Measurements from ENCODE around the gene TRIM2.

TRIM2 gene

DNA sequence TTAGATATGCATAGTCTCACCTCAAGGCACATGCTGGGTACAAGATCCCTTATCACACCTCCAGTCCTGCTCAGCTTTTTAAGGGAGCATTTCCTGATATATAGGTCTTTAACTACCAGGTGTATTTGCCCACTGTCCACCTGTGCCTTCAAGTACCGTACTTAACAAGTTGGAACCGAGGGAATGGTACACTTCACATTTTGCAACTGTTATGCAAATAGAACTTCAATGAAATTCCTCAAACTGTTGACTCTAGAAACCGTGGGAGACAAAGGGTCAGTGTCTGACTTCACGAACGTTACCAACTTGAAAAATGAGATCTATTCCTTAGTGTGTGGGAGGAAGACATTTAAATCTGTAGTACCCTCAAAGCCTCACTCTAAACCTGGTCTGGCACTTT is 5.2 kb downstream of the TRIM2 start:
- TF ChIP-seq, protein P1, sequence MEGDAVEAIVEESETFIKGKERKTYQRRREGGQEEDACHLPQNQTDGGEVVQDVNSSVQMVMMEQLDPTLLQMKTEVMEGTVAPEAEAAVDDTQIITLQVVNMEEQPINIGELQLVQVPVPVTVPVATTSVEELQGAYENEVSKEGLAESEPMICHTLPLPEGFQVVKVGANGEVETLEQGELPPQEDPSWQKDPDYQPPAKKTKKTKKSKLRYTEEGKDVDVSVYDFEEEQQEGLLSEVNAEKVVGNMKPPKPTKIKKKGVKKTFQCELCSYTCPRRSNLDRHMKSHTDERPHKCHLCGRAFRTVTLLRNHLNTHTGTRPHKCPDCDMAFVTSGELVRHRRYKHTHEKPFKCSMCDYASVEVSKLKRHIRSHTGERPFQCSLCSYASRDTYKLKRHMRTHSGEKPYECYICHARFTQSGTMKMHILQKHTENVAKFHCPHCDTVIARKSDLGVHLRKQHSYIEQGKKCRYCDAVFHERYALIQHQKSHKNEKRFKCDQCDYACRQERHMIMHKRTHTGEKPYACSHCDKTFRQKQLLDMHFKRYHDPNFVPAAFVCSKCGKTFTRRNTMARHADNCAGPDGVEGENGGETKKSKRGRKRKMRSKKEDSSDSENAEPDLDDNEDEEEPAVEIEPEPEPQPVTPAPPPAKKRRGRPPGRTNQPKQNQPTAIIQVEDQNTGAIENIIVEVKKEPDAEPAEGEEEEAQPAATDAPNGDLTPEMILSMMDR (IDR thresholded peaks at IDR 0.05; ENCODE audit: low read depth, low read length), result no peak
- DNase-seq (ENCODE audit: low read depth, low spot score), result no peak
- no peak overlapping the region for H3K4me3 ChIP-seq (ENCODE audit: low read depth, low read length)
- in situ Hi-C loops (cut with HindIII; ENCODE audit: low sequenced_read_pairs), result no loop called here

DNA sequence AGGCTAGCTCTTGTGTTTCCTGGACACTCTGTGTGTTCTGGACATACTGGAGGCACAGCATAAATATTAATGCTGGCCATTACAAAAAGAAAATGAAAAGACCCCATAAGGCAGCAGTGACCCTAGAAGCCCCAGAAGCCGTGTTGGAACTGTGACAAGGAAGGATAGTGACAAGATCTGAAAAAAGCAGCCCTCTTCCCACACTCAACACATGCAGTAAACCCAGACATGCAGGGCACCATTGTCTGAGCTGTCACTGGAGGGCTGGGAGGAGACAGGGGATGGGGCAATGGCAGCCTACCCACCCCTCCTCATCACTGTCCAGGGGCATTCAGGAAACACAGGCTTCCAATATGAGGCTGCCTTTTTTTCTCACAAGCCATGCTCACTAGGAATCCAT is 6.5 kb downstream of the TRIM2 start:
- in situ Hi-C loops (cut with HindIII; ENCODE audit: low sequenced_read_pairs), result no loop called here

DNA sequence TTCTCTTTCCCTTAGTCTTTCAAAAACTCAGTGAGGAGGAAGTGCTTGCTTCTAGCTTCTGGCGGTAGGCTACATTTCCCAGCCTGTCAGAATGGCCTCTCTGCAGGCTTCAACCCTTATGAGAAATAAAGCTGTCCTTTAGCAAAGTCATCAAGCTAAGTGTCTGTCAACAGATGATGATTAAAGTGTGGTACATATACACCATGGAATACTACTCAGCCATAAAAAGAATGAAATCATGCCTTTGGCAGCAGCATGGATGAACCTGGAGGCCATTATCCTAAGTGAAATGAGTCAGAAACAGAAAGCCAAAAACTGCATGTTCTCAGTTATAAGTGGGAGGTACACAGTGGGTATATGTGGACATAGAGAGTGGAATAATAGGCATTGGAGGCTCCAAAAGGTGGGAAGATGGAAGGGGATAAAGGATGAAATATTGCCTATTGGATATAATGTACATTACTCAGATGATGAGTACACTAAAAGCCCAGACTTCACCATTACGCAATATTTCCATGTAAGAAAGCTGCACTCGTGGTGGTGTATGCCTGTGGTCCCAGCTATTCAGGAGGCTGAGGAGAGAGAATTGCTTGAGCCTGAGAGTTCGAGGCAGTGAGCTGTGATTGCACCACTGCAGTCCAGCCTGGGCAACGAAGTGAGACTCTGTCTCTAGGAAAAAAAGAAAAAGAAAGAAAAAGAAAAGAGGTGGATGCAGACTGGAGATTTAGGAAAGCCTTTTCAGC is 7.9 kb downstream of the TRIM2 start:
- peak; percentile 40 for DNase-seq (ENCODE audit: low read depth, low spot score)
- in situ Hi-C loops (cut with HindIII; ENCODE audit: low sequenced_read_pairs), result no loop called here
- TF ChIP-seq, protein P1 (IDR thresholded peaks at IDR 0.05; ENCODE audit: low read depth, low read length), result no peak

More for the DNA sequence above, 6.5 kb downstream of the TRIM2 start:
- TF ChIP-seq, protein P1 (IDR thresholded peaks at IDR 0.05; ENCODE audit: low read depth, low read length), result no peak
- no peak overlapping the region for H3K4me3 ChIP-seq (ENCODE audit: low read depth, low read length)
- DNase-seq (ENCODE audit: low read depth, low spot score), result no peak

DNA sequence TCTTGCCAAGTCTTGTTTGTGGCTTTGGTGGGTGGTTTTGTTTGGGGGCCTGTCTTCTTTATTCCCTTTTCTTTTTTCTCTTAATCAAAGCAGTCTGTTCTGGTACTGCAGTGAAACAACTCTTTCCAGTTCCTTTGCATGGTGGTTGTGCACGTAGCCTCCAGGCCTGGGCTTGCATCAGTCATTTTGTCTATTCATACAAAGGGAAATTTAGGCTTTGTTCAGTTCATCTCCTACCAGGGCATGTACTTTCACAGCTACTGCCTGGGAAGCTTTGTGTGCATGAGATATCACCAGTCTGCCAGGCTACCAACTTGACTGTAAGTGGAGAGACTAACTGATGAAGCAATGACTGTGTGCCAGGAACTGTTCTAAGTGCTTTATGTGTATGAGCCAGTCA is 8.5 kb downstream of the TRIM2 start:
- TF ChIP-seq, protein P1 (IDR thresholded peaks at IDR 0.05; ENCODE audit: low read depth, low read length), result no peak
- in situ Hi-C loops (cut with HindIII; ENCODE audit: low sequenced_read_pairs), result no loop called here
- H3K4me3 ChIP-seq (ENCODE audit: low read depth, low read length), result no peak overlapping the region
- DNase-seq (ENCODE audit: low read depth, low spot score), result no peak

More for the DNA sequence above, 7.9 kb downstream of the TRIM2 start:
- no peak overlapping the region for H3K4me3 ChIP-seq (ENCODE audit: low read depth, low read length)

DNA sequence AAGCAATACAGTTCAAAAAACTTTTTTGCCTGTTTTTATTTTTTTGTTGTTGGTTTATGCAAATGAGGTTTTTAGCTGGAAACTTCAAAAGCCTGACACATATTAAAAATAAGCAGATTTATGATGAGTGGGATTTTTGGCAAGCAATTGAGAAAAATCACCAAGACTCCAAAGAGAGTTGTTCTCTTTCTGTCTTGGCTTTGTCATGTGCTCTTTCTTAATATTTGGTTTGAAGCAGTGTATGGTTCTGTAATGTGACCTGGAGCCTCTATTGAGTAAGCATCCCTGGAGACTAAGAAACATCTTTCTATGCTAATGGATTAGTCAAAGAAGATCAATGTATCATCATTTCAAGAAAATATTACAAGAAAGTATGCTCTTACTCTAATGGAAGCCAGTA is 11.7 kb downstream of the TRIM2 start:
- in situ Hi-C loops (cut with HindIII; ENCODE audit: low sequenced_read_pairs), result no loop called here
- TF ChIP-seq, protein P1 (IDR thresholded peaks at IDR 0.05; ENCODE audit: low read depth, low read length), result no peak
- no peak overlapping the region for H3K4me3 ChIP-seq (ENCODE audit: low read depth, low read length)
- DNase-seq (ENCODE audit: low read depth, low spot score), result no peak

DNA sequence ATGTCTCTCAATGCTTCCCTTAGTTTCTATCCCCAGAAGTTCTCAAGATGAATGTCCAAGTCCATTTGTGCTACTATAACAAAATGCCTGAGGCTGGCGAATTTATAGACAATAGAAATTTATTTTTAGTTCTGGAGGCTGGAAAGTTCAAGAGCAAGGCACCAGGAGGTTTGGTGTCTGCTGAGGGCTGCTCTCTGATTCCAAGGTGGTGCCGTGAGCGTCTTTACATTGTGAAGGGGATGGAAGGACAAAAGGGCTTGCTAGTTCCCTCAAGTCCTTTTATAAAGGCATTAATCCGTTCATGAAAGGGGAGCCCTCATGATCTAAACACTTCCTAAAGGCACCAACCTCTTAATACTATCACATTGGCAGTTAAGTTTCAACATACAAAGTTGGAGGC is 12.3 kb downstream of the TRIM2 start:
- DNase-seq (ENCODE audit: low read depth, low spot score), result no peak
- in situ Hi-C loops (cut with HindIII; ENCODE audit: low sequenced_read_pairs), result no loop called here
- H3K4me3 ChIP-seq (ENCODE audit: low read depth, low read length), result no peak overlapping the region
- TF ChIP-seq, protein P1 (IDR thresholded peaks at IDR 0.05; ENCODE audit: low read depth, low read length), result no peak
